ENCODE data around the gene MDC1. TPM values are rescaled to one million over a fixed set of nuclear protein-coding genes. Genes with fewer than 3 reads are reported as not detected.
"Not testable (repeated sequence)": the region's sequence is repeated elsewhere in the genome, so short reads cannot be mapped to it uniquely, and the experiment has no call there.

Gene MDC1
- polyA plus RNA-seq, 3 donors from 2014 or later = 3.0 to 16.5 TPM; not detected in 1

GRCh38 chr6:30682143-30683117 is 34.7 kb downstream of the MDC1 start:
- Mint-ChIP-seq H3K27ac (peak overlapping the region; percentile 95 to 100 (median 99)), H3K4me1 (peaks cover 51 to 58% of the 10 kb centered on the region in 2 donors), H3K9me3 (no peaks in the 10 kb centered on the region), H3K36me3 (peaks cover 30 to 36% (median 34%) of the 10 kb centered on the region in 3 donors), H3K4me3 (peak overlapping the region; percentile 98 to 100 (median 99)), H3K27me3 (ENCODE audit: low read depth in 3 of 3) (peaks cover 16 to 23% (median 16%) of the 10 kb centered on the region in 3 donors)
- DNase-seq = peak; percentile 91 to 93 (median 92)

GRCh38 chr6:30681766-30682142 is 35.3 kb downstream of the MDC1 start:
- H3K4me3 Mint-ChIP-seq = peak overlapping the region; percentile 98 to 100 (median 99)
- no peak for DNase-seq
- peak overlapping the region; percentile 95 to 100 (median 99) for H3K27ac Mint-ChIP-seq
- H3K27me3 Mint-ChIP-seq (ENCODE audit: low read depth in 3 of 3) = peaks cover 15 to 23% (median 16%) of the 10 kb centered on the region in 3 donors
- H3K36me3 Mint-ChIP-seq = peaks cover 30 to 40% (median 35%) of the 10 kb centered on the region in 3 donors
- H3K9me3 Mint-ChIP-seq = no peaks in the 10 kb centered on the region
- H3K4me1 Mint-ChIP-seq = peaks cover 50 to 57% of the 10 kb centered on the region in 2 donors

GRCh38 chr6:30679765-30680535 is 37.1 kb downstream of the MDC1 start:
- H3K27ac Mint-ChIP-seq = peak overlapping the region; percentile 85 to 99 (median 98)
- peaks cover 11 to 15% (median 15%) of the 10 kb centered on the region in 3 donors for H3K27me3 Mint-ChIP-seq (ENCODE audit: low read depth in 3 of 3)
- no peaks in the 10 kb centered on the region for H3K9me3 Mint-ChIP-seq
- no peak for DNase-seq
- H3K4me3 Mint-ChIP-seq = peak overlapping the region; percentile 79 to 100 (median 99)
- H3K36me3 Mint-ChIP-seq = peaks cover 25 to 45% (median 38%) of the 10 kb centered on the region in 3 donors
- H3K4me1 Mint-ChIP-seq = peaks cover 48 to 54% of the 10 kb centered on the region in 2 donors

GRCh38 chr6:30678964-30679726 is 37.9 kb downstream of the MDC1 start:
- Mint-ChIP-seq H3K4me1 (peaks cover 46 to 53% of the 10 kb centered on the region in 2 donors), H3K36me3 (peaks cover 23 to 41% (median 35%) of the 10 kb centered on the region in 3 donors), H3K27ac (peak overlapping the region; percentile 85 to 99 (median 98)), H3K9me3 (no peaks in the 10 kb centered on the region), H3K4me3 (peak overlapping the region; percentile 79 to 100 (median 99)), H3K27me3 (ENCODE audit: low read depth in 3 of 3) (peaks cover 9 to 13% (median 12%) of the 10 kb centered on the region in 3 donors)
- peak; percentile 87 to 90 (median 88) for DNase-seq

GRCh38 chr6:30676660-30677285 is 40.3 kb downstream of the MDC1 start:
- H3K4me1 Mint-ChIP-seq = peaks cover 47 to 53% of the 10 kb centered on the region in 2 donors
- peak overlapping the region in 1 of 5 donors; percentile 27 for H3K4me3 Mint-ChIP-seq
- H3K27me3 Mint-ChIP-seq (ENCODE audit: low read depth in 3 of 3) = peaks cover 4 to 8% (median 6%) of the 10 kb centered on the region in 3 donors
- peak overlapping the region in 5 of 6 donors; percentile 31 to 76 (median 53) for H3K27ac Mint-ChIP-seq
- peaks cover 20 to 34% (median 27%) of the 10 kb centered on the region in 3 donors for H3K36me3 Mint-ChIP-seq
- H3K9me3 Mint-ChIP-seq = no peaks in the 10 kb centered on the region
- no peak for DNase-seq

GRCh38 chr6:30672445-30673253 is 44.4 kb downstream of the MDC1 start, which contains the start of gene DHX16:
DHX16 (minus strand) TSS chr6:30673006; CDS start chr6:30672841, 165 bp downstream.
- Mint-ChIP-seq H3K4me3 (peak within 1 kb of the TSS; percentile 82 to 93 (median 87)), H3K36me3 (peaks cover 10 to 29% (median 27%) of the 10 kb centered on the region in 3 donors), H3K4me1 (peaks cover 32 to 34% of the 10 kb centered on the region in 2 donors), H3K9me3 (no peaks in the 10 kb centered on the region), H3K27ac (peak within 1 kb of the TSS; percentile 80 to 86 (median 84)), H3K27me3 (ENCODE audit: low read depth in 3 of 3) (peaks cover 4 to 9% (median 7%) of the 10 kb centered on the region in 3 donors)
- DNase-seq = peak; percentile 91 to 92 (median 91)

- Mint-ChIP-seq H3K27ac (peak overlapping the region in 4 of 6 donors; percentile 34 to 66 (median 62)), H3K36me3 (peaks cover 6 to 23% (median 20%) of the 10 kb centered on the region in 3 donors), H3K9me3 (no peaks in the 10 kb centered on the region), H3K27me3 (ENCODE audit: low read depth in 3 of 3) (peaks cover 4 to 9% (median 5%) of the 10 kb centered on the region in 3 donors), H3K4me1 (peaks cover 27 to 30% of the 10 kb centered on the region in 2 donors), H3K4me3 (peak overlapping the region; percentile 73 to 87 (median 74))
- DNase-seq = no peak
These were observed 46.1 kb downstream of the MDC1 start for GRCh38 chr6:30670760-30671527.

- Mint-ChIP-seq H3K27ac (peak overlapping the region in 2 of 6 donors; percentile 7 to 57), H3K4me1 (peaks cover 11 to 15% of the 10 kb centered on the region in 2 donors), H3K36me3 (peaks cover 23 to 52% (median 42%) of the 10 kb centered on the region in 3 donors)
- H3K27me3 Mint-ChIP-seq (ENCODE audit: low read depth in 3 of 3); H3K9me3 Mint-ChIP-seq; H3K4me3 Mint-ChIP-seq; DNase-seq: not testable (repeated sequence)
These were observed 50.8 kb downstream of the MDC1 start for GRCh38 chr6:30666300-30666699.

- H3K4me1 Mint-ChIP-seq = peaks cover under 1 to 5% of the 10 kb centered on the region in 2 donors
- no peak overlapping the region for H3K27ac Mint-ChIP-seq
- no peak for DNase-seq
- H3K27me3 Mint-ChIP-seq (ENCODE audit: low read depth in 3 of 3) = no peaks in the 10 kb centered on the region
- no peaks in the 10 kb centered on the region for H3K9me3 Mint-ChIP-seq
- H3K4me3 Mint-ChIP-seq = no peak overlapping the region
- peaks cover 18 to 45% (median 35%) of the 10 kb centered on the region in 3 donors for H3K36me3 Mint-ChIP-seq
These were observed 51.9 kb downstream of the MDC1 start for GRCh38 chr6:30664994-30665767.

GRCh38 chr6:30657922-30658321 is 59.2 kb downstream of the MDC1 start:
- not testable (repeated sequence) for H3K27me3 Mint-ChIP-seq (ENCODE audit: low read depth in 3 of 3); H3K4me1 Mint-ChIP-seq; H3K4me3 Mint-ChIP-seq; H3K9me3 Mint-ChIP-seq; DNase-seq
- Mint-ChIP-seq H3K27ac (peak overlapping the region in 2 of 6 donors; percentile 1 to 69), H3K36me3 (peaks cover 19 to 73% (median 46%) of the 10 kb centered on the region in 3 donors)

Measured in immature natural killer cell (primary cell).